22Rv1 (cell line): ENCODE data around the gene INPP5A.

ENCODE experiments used
- H3K27ac ChIP-seq: fragments of 450-650 bp; 2 replicates; pipeline ENCODE4 v1.5.1; 2017
- CTCF ChIP-seq: fragments of 450-650 bp; IDR thresholded peaks from 2 replicates; pipeline ENCODE4 v1.5.1; 2017; ENCODE audit warnings: mild to moderate bottlenecking
- ZFX ChIP-seq: fragments of 450-650 bp; IDR thresholded peaks from 2 replicates; pipeline ENCODE4 v1.6.1; 2017; ENCODE audit warnings: antibody characterized with exemption, borderline replicate concordance

The INPP5A gene

DNA sequence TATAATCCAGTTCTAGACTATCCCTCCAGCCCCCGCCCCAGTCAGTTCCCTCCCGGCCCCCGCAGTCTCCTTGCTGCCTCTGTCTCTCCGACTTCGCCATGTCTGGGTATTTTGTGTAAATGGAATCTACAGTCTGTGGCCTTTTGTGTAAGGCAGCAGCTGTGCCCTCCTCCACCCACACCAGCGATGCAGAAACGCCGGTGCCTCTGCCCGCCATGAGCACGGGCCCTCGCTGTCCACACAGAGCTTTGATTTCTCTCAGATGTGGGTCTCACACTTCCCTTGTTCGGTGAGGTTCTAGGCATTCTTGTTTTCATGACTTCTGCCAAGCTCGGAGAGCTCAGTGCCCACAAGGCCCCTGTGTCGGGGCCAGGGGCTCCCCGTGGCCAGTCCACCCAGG is 210.5 kb downstream of the INPP5A start:
- H3K27ac ChIP-seq: no peak overlapping the region
- TF ChIP-seq ZFX (no peak), CTCF (no peak)

DNA sequence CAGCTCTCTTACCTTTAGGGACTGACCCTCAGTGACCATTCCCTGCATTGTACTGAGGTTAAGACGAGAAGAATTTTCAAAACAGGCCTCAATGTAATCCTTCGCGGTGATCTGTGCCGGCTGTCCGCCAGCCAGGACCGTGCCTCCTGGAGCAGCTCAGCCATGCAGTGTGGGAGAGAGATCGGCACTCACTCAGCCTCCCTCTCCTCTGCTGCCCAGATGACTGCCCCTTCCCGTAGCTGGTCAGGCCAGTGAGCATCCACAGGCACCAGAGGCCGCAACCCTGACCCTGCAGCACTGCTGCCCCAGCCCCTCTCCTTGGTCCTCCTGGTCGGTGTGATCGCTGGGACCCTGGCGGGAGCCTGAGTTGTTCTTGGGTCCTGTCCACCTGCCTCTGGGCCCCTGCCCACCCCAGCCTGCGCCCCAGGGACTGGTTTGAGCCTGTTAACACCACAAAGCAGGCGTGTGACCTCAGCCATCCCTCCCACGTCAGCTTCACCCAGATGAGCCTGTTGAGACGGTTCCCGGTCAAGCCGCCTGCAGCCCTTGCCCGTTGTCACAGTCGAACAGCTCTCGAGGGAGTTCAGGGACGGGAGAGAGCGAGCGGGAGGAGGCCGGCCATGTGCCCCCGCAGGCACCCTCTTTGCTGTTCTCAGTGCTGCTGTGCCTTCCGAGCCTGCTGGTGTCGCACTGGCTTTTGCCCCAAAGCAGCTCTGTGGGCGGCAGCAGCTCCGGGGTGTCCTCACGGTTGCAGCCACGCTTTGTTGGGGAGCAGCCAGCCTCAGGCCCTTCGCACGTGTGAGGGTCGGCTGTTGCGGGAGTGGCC is 211.2 kb downstream of the INPP5A start:
- TF ChIP-seq CTCF: no peak
- TF ChIP-seq ZFX: no peak
- no peak overlapping the region for H3K27ac ChIP-seq

DNA sequence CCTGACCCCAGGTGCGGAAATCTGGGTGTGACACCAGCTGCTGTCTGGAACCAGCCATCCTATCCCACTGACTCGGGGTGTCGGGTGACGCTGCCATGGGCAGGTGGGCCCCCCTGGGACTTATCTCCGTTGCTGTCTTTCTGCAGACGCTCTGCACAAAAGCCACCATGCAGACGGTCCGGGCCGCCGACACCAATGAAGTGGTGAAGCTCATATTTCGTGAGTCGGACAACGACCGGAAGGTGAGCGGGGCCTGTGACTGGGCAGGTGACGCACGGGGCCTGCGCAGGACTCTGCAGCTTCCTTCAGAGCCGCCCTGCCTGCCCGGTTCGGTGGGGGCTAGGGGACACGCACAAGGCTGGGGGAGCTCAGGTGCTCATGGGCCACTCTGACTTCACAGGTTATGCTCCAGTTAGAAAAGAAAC is 211.8 kb downstream of the INPP5A start:
- TF ChIP-seq CTCF: no peak
- no peak for TF ChIP-seq ZFX

GRCh38 chr10:132750936-132751335 is 213.3 kb downstream of the INPP5A start:
- H3K27ac ChIP-seq: no peak overlapping the region
- no peak for TF ChIP-seq CTCF
- TF ChIP-seq ZFX: no peak

More for the DNA sequence above, 211.8 kb downstream of the INPP5A start:
- H3K27ac ChIP-seq: no peak overlapping the region

DNA sequence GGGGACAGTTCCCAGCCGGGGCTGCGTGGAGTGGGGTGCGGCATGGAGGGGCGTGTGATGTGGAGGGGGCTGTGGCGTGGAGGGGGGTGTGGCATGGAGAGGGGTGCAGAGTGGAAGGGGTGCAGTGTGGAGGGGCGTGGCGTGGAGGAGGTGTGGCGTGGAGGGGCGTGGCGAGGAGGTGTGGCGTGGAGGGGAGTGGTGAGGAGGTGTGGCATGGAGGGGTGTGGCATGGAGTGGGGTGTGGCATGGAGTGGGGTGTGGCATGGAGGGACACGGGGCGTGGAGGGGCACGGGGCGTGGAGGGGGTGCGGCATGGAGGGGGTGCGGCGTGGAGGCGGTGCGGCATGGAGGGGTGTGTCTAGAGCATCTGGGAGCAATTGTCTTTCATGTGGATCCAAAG is 214.8 kb downstream of the INPP5A start:
- TF ChIP-seq ZFX (no peak), CTCF (no peak)
- H3K27ac ChIP-seq: no peak overlapping the region

GRCh38 chr10:132752961-132753360 is 215.4 kb downstream of the INPP5A start:
- H3K27ac ChIP-seq: no peak overlapping the region
- TF ChIP-seq ZFX (no peak), CTCF (no peak)

GRCh38 chr10:132753596-132753995 is 216.0 kb downstream of the INPP5A start:
- TF ChIP-seq ZFX: no peak
- TF ChIP-seq CTCF: no peak
- H3K27ac ChIP-seq: no peak overlapping the region
